ENCODE results near the gene PRXL2B. TPM values are rescaled to one million over a fixed set of nuclear protein-coding genes. Genes with fewer than 3 reads are reported as not detected.
"Not testable (repeated sequence)": the region's sequence is repeated elsewhere in the genome, so short reads cannot be mapped to it uniquely, and the experiment has no call there.

Gene PRXL2B
- total RNA-seq, 5 donors from 2014 or later (not counting 1 experiment from before 2014, with no cell fraction given): 17.3 to 37.6 (median 35.3) TPM

GRCh38 chr1:2617971-2618470, 31.4 kb downstream of the PRXL2B start:
- Mint-ChIP-seq H3K36me3 (peaks cover 3% of the 10 kb centered on the region), H3K4me1 (peaks cover 7 to 13% (median 8%) of the 10 kb centered on the region in 3 donors), H3K27ac (no peak overlapping the region), H3K27me3 (peaks cover 3 to 4% of the 10 kb centered on the region in 2 donors), H3K4me3 (no peak overlapping the region), H3K9me3 (peaks cover 19 to 43% (median 22%) of the 10 kb centered on the region in 3 donors)
- no peaks in the 10 kb centered on the region for H3K36me3 ChIP-seq (ENCODE audit: control insufficient read depth in 2 of 2, extremely low read depth in 1 of 2, insufficient read depth in 1 of 2, low read length in 1 of 2)
- no peak overlapping the region for H3K4me3 ChIP-seq (ENCODE audit: control insufficient read depth in 1 of 2, extremely low read depth in 1 of 2, low read length in 1 of 2)
- DNase-seq: no peak
- peaks cover 0 to 12% of the 10 kb centered on the region in 2 experiments for H3K27me3 ChIP-seq (replicated peaks in 1 of 2; ENCODE audit: control insufficient read depth in 2 of 2, extremely low read depth in 1 of 2, insufficient read depth in 2 of 2, low read length in 1 of 2)
- ChIA-PET CTCF (no interaction called here), POLR2A (no interaction called here)
- no peaks in the 10 kb centered on the region for H3K9me3 ChIP-seq
- peaks cover 0 to 7% of the 10 kb centered on the region in 2 experiments for H3K4me1 ChIP-seq (ENCODE audit: control insufficient read depth in 1 of 2, extremely low read depth in 1 of 2, insufficient read depth in 2 of 2, low read length in 2 of 2)
- no peak overlapping the region for H3K27ac ChIP-seq (ENCODE audit: low read length)
- ATAC-seq (replicated peaks in 1 of 4): no peak
- whole genome bisulfite sequencing (ENCODE audit: insufficient coverage): no CpG with 5 or more reads among the region's 1 CpG

DNA sequence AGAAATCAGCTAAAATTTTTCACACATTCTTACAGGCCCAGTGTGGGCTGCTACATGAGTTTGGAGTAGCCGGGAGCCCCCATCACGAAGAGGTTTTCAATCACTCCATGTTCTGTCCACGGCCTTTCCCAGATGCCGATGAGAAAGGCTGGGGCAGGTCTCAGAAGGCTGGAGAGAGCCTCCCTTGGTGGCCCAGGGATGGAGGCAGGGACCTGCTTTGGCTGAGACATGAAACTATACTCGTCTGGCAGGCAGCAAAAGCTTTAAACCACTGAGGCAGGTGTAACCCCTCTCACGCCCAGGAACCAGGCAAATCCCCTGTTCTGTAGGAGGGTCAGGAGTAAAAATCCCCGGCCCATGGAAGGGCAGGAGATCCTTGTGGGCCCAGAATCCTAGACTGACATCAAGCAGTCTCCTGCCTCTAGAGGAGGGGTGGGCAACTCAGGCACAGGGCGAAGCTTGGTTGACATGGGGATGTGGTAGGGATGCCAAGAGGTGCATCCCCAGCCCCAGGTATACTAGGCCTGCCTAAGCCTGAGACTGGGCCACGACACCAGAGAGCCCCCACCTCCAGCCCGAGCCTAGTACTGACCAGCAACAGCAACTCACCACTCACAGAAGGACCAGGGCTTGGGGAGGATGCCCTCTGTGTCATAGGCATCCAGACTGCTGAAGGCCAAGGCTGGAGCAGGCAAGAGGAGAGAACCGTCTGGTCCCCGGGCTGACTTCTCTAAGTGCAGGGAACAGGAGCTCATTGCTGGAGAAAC, 37.2 kb downstream of the PRXL2B start:
- H3K27ac ChIP-seq (ENCODE audit: low read length): no peak overlapping the region
- ATAC-seq (replicated peaks in 1 of 4): no peak
- ChIA-PET CTCF (no interaction called here), POLR2A (no interaction called here)
- H3K36me3 ChIP-seq (ENCODE audit: control insufficient read depth in 2 of 2, extremely low read depth in 1 of 2, insufficient read depth in 1 of 2, low read length in 1 of 2): no peaks in the 10 kb centered on the region
- WGBS (ENCODE audit: insufficient coverage): 71% methylated on average over 3 of the region's 12 CpGs
- no peak overlapping the region for H3K4me3 ChIP-seq (ENCODE audit: control insufficient read depth in 1 of 2, extremely low read depth in 1 of 2, low read length in 1 of 2)
- H3K27me3 ChIP-seq (replicated peaks in 1 of 2; ENCODE audit: control insufficient read depth in 2 of 2, extremely low read depth in 1 of 2, insufficient read depth in 2 of 2, low read length in 1 of 2): peaks cover 0 to 35% of the 10 kb centered on the region in 2 experiments
- Mint-ChIP-seq H3K4me3 (peak overlapping the region in 1 of 3 donors; percentile 16), H3K4me1 (peaks cover 11 to 21% (median 18%) of the 10 kb centered on the region in 3 donors), H3K27me3 (peaks cover 26 to 37% of the 10 kb centered on the region in 2 donors), H3K9me3 (peaks cover 3 to 11% (median 7%) of the 10 kb centered on the region in 3 donors), H3K36me3 (peaks cover 3% of the 10 kb centered on the region), H3K27ac (peak overlapping the region in 1 of 2 donors; percentile 48)
- no peaks in the 10 kb centered on the region for H3K9me3 ChIP-seq
- H3K4me1 ChIP-seq (ENCODE audit: control insufficient read depth in 1 of 2, extremely low read depth in 1 of 2, insufficient read depth in 2 of 2, low read length in 2 of 2): peaks cover 0 to 22% of the 10 kb centered on the region in 2 experiments
- DNase-seq: peak in 2 of 35 experiments; percentile 7 to 22

- no peaks in the 10 kb centered on the region for H3K36me3 Mint-ChIP-seq
- H3K4me3 Mint-ChIP-seq: no peak overlapping the region
- Histone ChIP-seq H3K36me3 (ENCODE audit: control insufficient read depth in 2 of 2, extremely low read depth in 1 of 2, insufficient read depth in 1 of 2, low read length in 1 of 2) (no peaks in the 10 kb centered on the region), H3K4me3 (ENCODE audit: control insufficient read depth in 1 of 2, extremely low read depth in 1 of 2, low read length in 1 of 2) (no peak overlapping the region), H3K9me3 (no peaks in the 10 kb centered on the region), H3K4me1 (ENCODE audit: control insufficient read depth in 1 of 2, extremely low read depth in 1 of 2, insufficient read depth in 2 of 2, low read length in 2 of 2) (peaks cover 0 to 28% of the 10 kb centered on the region in 2 experiments), H3K27ac (ENCODE audit: low read length) (no peak overlapping the region), H3K27me3 (replicated peaks in 1 of 2; ENCODE audit: control insufficient read depth in 2 of 2, extremely low read depth in 1 of 2, insufficient read depth in 2 of 2, low read length in 1 of 2) (peaks cover 0 to 45% of the 10 kb centered on the region in 2 experiments)
- WGBS (ENCODE audit: insufficient coverage): 86% methylated on average over 3 of the region's 13 CpGs
- H3K9me3 Mint-ChIP-seq: peaks cover 3 to 8% (median 4%) of the 10 kb centered on the region in 3 donors
- no peak for ATAC-seq (replicated peaks in 1 of 4)
- ChIA-PET CTCF (no interaction called here), POLR2A (no interaction called here)
- H3K27ac Mint-ChIP-seq: no peak overlapping the region
- no peak for DNase-seq
- H3K27me3 Mint-ChIP-seq: peaks cover 29 to 40% of the 10 kb centered on the region in 2 donors
- H3K4me1 Mint-ChIP-seq: peaks cover 11 to 24% (median 18%) of the 10 kb centered on the region in 3 donors
Observed at GRCh38 chr1:2624735-2625300, 38.2 kb downstream of the PRXL2B start.

GRCh38 chr1:2625311-2625710, 38.7 kb downstream of the PRXL2B start:
- H3K27me3 ChIP-seq (replicated peaks in 1 of 2; ENCODE audit: control insufficient read depth in 2 of 2, extremely low read depth in 1 of 2, insufficient read depth in 2 of 2, low read length in 1 of 2): peaks cover 0 to 50% of the 10 kb centered on the region in 2 experiments
- Mint-ChIP-seq H3K27ac (no peak overlapping the region), H3K4me1 (peaks cover 11 to 27% (median 18%) of the 10 kb centered on the region in 3 donors), H3K4me3 (no peak overlapping the region), H3K27me3 (peaks cover 34 to 45% of the 10 kb centered on the region in 2 donors), H3K9me3 (peaks cover 0 to 4% (median 0%) of the 10 kb centered on the region in 3 donors), H3K36me3 (no peaks in the 10 kb centered on the region)
- H3K27ac ChIP-seq (ENCODE audit: low read length): no peak overlapping the region
- POLR2A ChIA-PET: no interaction called here
- 83% methylated on average over 10 of the region's 10 CpGs for WGBS (ENCODE audit: insufficient coverage)
- no peak overlapping the region for H3K4me3 ChIP-seq (ENCODE audit: control insufficient read depth in 1 of 2, extremely low read depth in 1 of 2, low read length in 1 of 2)
- no peak for ATAC-seq (replicated peaks in 1 of 4)
- CTCF ChIA-PET: no interaction called here
- H3K36me3 ChIP-seq (ENCODE audit: control insufficient read depth in 2 of 2, extremely low read depth in 1 of 2, insufficient read depth in 1 of 2, low read length in 1 of 2): no peaks in the 10 kb centered on the region
- H3K4me1 ChIP-seq (ENCODE audit: control insufficient read depth in 1 of 2, extremely low read depth in 1 of 2, insufficient read depth in 2 of 2, low read length in 2 of 2): peaks cover 0 to 28% of the 10 kb centered on the region in 2 experiments
- no peaks in the 10 kb centered on the region for H3K9me3 ChIP-seq
- DNase-seq: peak in 2 of 35 experiments; percentile 5 to 17

DNA sequence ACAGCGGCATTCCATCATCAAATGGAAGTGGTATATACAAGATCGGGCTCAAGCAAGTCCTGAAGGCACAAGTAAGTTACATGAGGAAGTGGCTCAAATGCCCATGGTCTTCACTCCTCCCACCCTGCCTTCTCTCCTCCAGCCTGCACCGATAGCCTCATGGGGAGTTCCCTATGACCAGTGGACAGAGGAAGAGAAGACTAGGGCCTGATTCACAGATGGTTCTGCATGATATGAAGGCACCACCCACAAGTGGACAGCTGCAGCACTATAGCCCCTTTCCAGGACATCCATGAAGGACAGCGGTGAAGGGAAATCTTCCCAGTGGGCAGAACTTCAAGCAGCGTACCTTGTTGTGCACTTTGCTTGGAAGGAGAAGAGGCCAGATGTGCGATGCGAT, 39.2 kb downstream of the PRXL2B start:
- ATAC-seq (replicated peaks in 1 of 4); POLR2A ChIA-PET; H3K27ac Mint-ChIP-seq; H3K36me3 Mint-ChIP-seq; H3K36me3 ChIP-seq (ENCODE audit: control insufficient read depth in 2 of 2, extremely low read depth in 1 of 2, insufficient read depth in 1 of 2, low read length in 1 of 2); CTCF ChIA-PET; H3K4me3 Mint-ChIP-seq; H3K9me3 Mint-ChIP-seq; H3K4me3 ChIP-seq (ENCODE audit: control insufficient read depth in 1 of 2, extremely low read depth in 1 of 2, low read length in 1 of 2); H3K9me3 ChIP-seq; H3K27ac ChIP-seq (ENCODE audit: low read length): not testable (repeated sequence)
- peaks cover 0 to 28% of the 10 kb centered on the region in 2 experiments for H3K4me1 ChIP-seq (ENCODE audit: control insufficient read depth in 1 of 2, extremely low read depth in 1 of 2, insufficient read depth in 2 of 2, low read length in 2 of 2)
- WGBS (ENCODE audit: insufficient coverage): 61% methylated on average over 5 of the region's 7 CpGs
- H3K4me1 Mint-ChIP-seq: peaks cover 11 to 31% (median 18%) of the 10 kb centered on the region in 3 donors
- H3K27me3 ChIP-seq (replicated peaks in 1 of 2; ENCODE audit: control insufficient read depth in 2 of 2, extremely low read depth in 1 of 2, insufficient read depth in 2 of 2, low read length in 1 of 2): peaks cover 0 to 54% of the 10 kb centered on the region in 2 experiments
- DNase-seq: peak in 1 of 35 experiments; percentile 4
- H3K27me3 Mint-ChIP-seq: peaks cover 38 to 49% of the 10 kb centered on the region in 2 donors

DNA sequence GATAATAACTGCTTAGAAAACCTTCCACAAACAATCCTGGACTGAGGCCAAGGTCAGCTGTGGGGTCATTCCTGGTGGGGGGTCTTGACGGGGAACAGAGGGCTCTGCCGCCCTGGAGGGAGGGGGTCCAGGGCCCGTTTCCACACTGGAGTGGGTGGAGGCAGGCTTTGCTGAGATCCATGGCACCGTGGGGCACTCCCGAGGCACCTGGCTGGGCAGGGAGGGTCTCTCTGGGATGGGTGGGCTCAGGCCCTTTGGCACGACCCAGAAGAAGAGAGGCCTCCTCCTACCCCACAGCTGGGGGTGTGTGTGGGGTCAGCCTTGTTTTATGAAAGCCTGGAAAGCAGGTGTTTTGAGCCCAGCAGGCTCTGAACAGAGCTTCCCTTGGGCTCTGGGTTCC, 41.2 kb downstream of the PRXL2B start:
- peak in 1 of 4 experiments; percentile 24 for ATAC-seq (replicated peaks in 1 of 4)
- Mint-ChIP-seq H3K4me1 (peaks cover 6 to 31% (median 7%) of the 10 kb centered on the region in 3 donors), H3K27ac (no peak overlapping the region), H3K36me3 (no peaks in the 10 kb centered on the region), H3K9me3 (no peaks in the 10 kb centered on the region), H3K27me3 (peaks cover 39 to 57% of the 10 kb centered on the region in 2 donors), H3K4me3 (peak overlapping the region in 1 of 3 donors; percentile 49)
- ChIA-PET POLR2A (no interaction called here), CTCF (no interaction called here)
- Histone ChIP-seq H3K9me3 (no peaks in the 10 kb centered on the region), H3K27me3 (replicated peaks in 1 of 2; ENCODE audit: control insufficient read depth in 2 of 2, extremely low read depth in 1 of 2, insufficient read depth in 2 of 2, low read length in 1 of 2) (peaks cover 0 to 73% of the 10 kb centered on the region in 2 experiments), H3K36me3 (ENCODE audit: control insufficient read depth in 2 of 2, extremely low read depth in 1 of 2, insufficient read depth in 1 of 2, low read length in 1 of 2) (no peaks in the 10 kb centered on the region), H3K4me1 (ENCODE audit: control insufficient read depth in 1 of 2, extremely low read depth in 1 of 2, insufficient read depth in 2 of 2, low read length in 2 of 2) (peaks cover 0 to 24% of the 10 kb centered on the region in 2 experiments), H3K4me3 (ENCODE audit: control insufficient read depth in 1 of 2, extremely low read depth in 1 of 2, low read length in 1 of 2) (no peak overlapping the region), H3K27ac (ENCODE audit: low read length) (no peak overlapping the region)
- DNase-seq: no peak
- 50% methylated on average over 2 of the region's 6 CpGs for WGBS (ENCODE audit: insufficient coverage)

Data from T-cell (primary cell).